Suppressor macrophage treated with lipopolysaccharide for 4 hours (primary cell): ENCODE measurements around the gene SLC15A1.

Source experiments
- DNase-seq: peaks from one replicate; pipeline ENCODE4 v3.0.0-alpha.2; 2020

SLC15A1 gene

GRCh38 chr13:98749501-98749900 lies 3.0 kb downstream of the SLC15A1 start:
- DNase-seq = no peak

GRCh38 chr13:98746968-98747367 lies 5.5 kb downstream of the SLC15A1 start:
- no peak for DNase-seq

- no peak for DNase-seq
These were observed 9.1 kb downstream of the SLC15A1 start for GRCh38 chr13:98743377-98743776.

GRCh38 chr13:98742961-98743360 lies 9.5 kb downstream of the SLC15A1 start:
- no peak for DNase-seq

- no peak for DNase-seq
These were observed 10.6 kb downstream of the SLC15A1 start for GRCh38 chr13:98741741-98742435.

GRCh38 chr13:98740131-98740530 lies 12.3 kb downstream of the SLC15A1 start:
- no peak for DNase-seq

- DNase-seq = no peak
These were observed 13.5 kb downstream of the SLC15A1 start for GRCh38 chr13:98738993-98739392.

- DNase-seq = no peak
These were observed 14.3 kb downstream of the SLC15A1 start for GRCh38 chr13:98738213-98738612.

GRCh38 chr13:98731925-98732324 lies 20.5 kb downstream of the SLC15A1 start:
- DNase-seq = no peak

- no peak for DNase-seq
These were observed 21.4 kb downstream of the SLC15A1 start for GRCh38 chr13:98731038-98731437.

- DNase-seq = no peak
These were observed 22.0 kb downstream of the SLC15A1 start for GRCh38 chr13:98730441-98730840.

GRCh38 chr13:98729658-98730057 lies 22.8 kb downstream of the SLC15A1 start:
- no peak for DNase-seq

GRCh38 chr13:98722958-98723357 lies 29.5 kb downstream of the SLC15A1 start:
- DNase-seq = peak; percentile 21

- no peak for DNase-seq
These were observed 30.5 kb downstream of the SLC15A1 start for GRCh38 chr13:98721825-98722510.

- DNase-seq = no peak
These were observed 32.8 kb downstream of the SLC15A1 start for GRCh38 chr13:98719527-98720250.

GRCh38 chr13:98717891-98718290 lies 34.6 kb downstream of the SLC15A1 start:
- no peak for DNase-seq

GRCh38 chr13:98717256-98717655 lies 35.2 kb downstream of the SLC15A1 start:
- DNase-seq = no peak

GRCh38 chr13:98710521-98710920 lies 42.0 kb downstream of the SLC15A1 start:
- DNase-seq = no peak

- no peak for DNase-seq
These were observed 45.0 kb downstream of the SLC15A1 start for GRCh38 chr13:98707281-98707999.

- no peak for DNase-seq
These were observed 45.9 kb downstream of the SLC15A1 start for GRCh38 chr13:98706446-98707110.

- DNase-seq = no peak
These were observed 54.7 kb downstream of the SLC15A1 start for GRCh38 chr13:98697791-98698190.

- no peak for DNase-seq
These were observed 58.7 kb downstream of the SLC15A1 start for GRCh38 chr13:98693756-98694155.

GRCh38 chr13:98691360-98691759 lies 61.1 kb downstream of the SLC15A1 start:
- DNase-seq = no peak
